GM19193 (cell line): ENCODE measurements around the gene PRKAA2.

Experiments used
- POLR2A ChIP-seq: IDR thresholded peaks from 4 replicates; pipeline ENCODE4 v1.6.1; 2011; ENCODE audit not compliant: insufficient read depth, insufficient read length; ENCODE audit errors: extremely low read depth

PRKAA2 gene

GRCh38 chr1:56696663-56697062 is 51.5 kb downstream of the PRKAA2 start:
- TF ChIP-seq POLR2A: no peak

GRCh38 chr1:56703747-56704146 is 58.6 kb downstream of the PRKAA2 start:
- TF ChIP-seq POLR2A: no peak

GRCh38 chr1:56707379-56707778 is 62.3 kb downstream of the PRKAA2 start:
- TF ChIP-seq POLR2A: no peak

GRCh38 chr1:56709269-56709880 is 64.3 kb downstream of the PRKAA2 start:
- no peak for TF ChIP-seq POLR2A

GRCh38 chr1:56709995-56710394 is 64.9 kb downstream of the PRKAA2 start:
- TF ChIP-seq POLR2A: no peak

GRCh38 chr1:56710646-56711045 is 65.5 kb downstream of the PRKAA2 start:
- TF ChIP-seq POLR2A: no peak

GRCh38 chr1:56712150-56712549 is 67.0 kb downstream of the PRKAA2 start:
- no peak for TF ChIP-seq POLR2A

GRCh38 chr1:56713112-56713511 is 68.0 kb downstream of the PRKAA2 start:
- no peak for TF ChIP-seq POLR2A

- no peak for TF ChIP-seq POLR2A
Observed at GRCh38 chr1:56715156-56715555, 70.0 kb downstream of the PRKAA2 start.

- no peak for TF ChIP-seq POLR2A
Observed at GRCh38 chr1:56719171-56719570, 74.1 kb downstream of the PRKAA2 start.

- TF ChIP-seq POLR2A: no peak
Observed at GRCh38 chr1:56726706-56727105, 81.6 kb downstream of the PRKAA2 start.

GRCh38 chr1:56728964-56729363 is 83.8 kb downstream of the PRKAA2 start:
- TF ChIP-seq POLR2A: no peak

- TF ChIP-seq POLR2A: no peak
Observed at GRCh38 chr1:56745231-56745630, 100.1 kb downstream of the PRKAA2 start.

- TF ChIP-seq POLR2A: no peak
Observed at GRCh38 chr1:56754708-56755479, 109.8 kb downstream of the PRKAA2 start.

GRCh38 chr1:56755911-56756310 is 110.8 kb downstream of the PRKAA2 start:
- no peak for TF ChIP-seq POLR2A

- TF ChIP-seq POLR2A: no peak
Observed at GRCh38 chr1:56758135-56758534, 113.0 kb downstream of the PRKAA2 start.
